ENCODE data around the gene KLHL10.
"Not testable (repeated sequence)": the region's sequence is repeated elsewhere in the genome, so short reads cannot be mapped to it uniquely, and the experiment has no call there.

Gene KLHL10

GRCh38 chr17:41860254-41860931, 22.8 kb downstream of the KLHL10 start:
- no peak for DNase-seq

DNA sequence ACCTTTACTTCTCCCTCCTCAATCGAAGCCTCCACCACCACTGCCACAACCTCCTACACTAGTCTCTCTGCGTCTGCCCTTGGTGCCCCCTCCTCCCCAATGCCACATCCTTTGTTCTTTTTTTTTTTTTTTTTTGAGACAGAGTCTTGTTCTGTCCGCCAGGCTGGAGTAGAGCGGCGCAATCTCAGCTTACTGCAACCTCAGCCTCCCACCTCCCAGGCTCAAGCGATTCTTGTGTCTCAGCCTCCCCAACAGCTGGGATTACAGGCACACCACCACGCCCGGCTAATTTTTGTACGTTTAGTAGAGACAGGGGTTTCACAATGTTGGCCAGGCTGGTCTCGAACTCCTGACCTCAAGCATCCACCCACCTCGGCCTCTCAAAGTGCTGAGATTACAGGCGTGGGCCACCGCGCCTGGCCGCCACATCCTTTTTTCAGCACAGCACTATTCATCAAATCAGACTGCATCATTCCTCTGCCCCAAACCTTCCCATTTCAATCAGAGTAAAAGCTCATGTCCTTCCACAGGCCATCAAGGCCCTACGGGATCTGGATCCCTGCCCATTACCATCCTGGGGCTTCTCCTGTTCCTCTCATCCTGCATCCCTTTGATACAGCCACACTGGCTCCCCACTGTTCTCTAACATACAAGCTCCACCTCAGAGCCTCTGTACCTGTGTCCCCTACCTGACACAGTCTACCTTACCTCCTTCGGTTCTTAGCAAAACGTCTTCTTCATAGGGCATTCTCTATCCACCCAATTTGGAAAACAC, 25.6 kb downstream of the KLHL10 start:
- DNase-seq: no peak

DNA sequence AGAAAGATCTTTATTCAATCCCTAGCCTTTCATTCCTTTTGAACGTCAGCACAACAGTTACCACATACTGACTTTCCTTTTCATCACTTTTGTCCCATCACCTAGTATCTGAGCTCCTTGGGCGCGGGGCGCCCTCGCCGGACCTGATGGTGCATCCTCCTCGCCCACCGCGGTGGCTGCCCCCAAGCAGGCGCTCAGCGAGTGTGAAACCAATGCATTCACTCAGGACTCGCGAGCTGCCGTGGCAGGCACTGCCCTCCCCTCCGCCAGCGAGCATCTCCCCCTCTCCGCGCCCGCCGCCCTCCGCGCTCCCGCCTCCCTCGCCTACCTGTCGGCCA, 26.8 kb downstream of the KLHL10 start:
- no peak for DNase-seq

DNA sequence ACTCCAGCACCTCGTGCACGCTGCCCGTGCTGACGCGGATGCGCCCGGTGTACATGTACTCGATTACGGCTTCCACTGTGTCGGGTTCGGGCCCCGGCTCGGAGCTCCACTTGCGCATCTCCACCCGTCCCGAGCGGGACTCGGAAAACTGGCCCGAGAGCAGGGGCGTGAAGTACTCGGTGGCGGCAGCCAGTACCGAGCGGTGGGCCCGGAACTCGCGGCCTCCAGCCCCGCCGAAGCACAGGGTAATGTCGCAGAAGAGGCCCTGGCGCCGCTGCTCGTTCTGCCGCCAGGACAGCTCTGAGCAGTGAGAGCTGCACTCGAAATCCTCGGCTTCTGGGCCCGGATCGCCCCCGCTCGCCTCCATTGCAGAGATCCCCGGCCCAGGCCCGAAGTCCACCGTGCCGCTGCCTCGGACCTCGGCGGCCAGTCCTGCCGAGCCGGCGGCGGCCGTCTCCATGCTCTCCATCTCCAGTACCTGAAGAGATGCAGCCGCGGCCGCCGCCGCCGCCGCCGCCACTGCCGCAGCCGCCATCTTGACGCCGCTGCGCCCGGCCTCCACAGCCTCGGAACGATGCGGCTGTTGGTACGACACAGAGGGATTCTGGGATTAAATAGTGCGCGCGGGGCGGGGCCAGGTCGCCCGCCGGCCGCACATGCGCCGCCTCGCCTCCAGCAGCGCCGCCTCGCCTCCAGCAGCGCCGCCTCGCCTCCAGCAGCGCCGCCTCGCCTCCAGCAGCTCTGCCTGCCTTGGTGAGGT, 27.4 kb downstream of the KLHL10 start, which contains the start of gene KLHL11:
TSS of gene KLHL11 (minus strand) at position 588 of the 760 bp plus-strand sequence. CDS start at position 535, 53 bp downstream.
- DNase-seq: peak; percentile 89

GRCh38 chr17:41865596-41865893, 27.9 kb downstream of the KLHL10 start:
- no peak for DNase-seq

DNA sequence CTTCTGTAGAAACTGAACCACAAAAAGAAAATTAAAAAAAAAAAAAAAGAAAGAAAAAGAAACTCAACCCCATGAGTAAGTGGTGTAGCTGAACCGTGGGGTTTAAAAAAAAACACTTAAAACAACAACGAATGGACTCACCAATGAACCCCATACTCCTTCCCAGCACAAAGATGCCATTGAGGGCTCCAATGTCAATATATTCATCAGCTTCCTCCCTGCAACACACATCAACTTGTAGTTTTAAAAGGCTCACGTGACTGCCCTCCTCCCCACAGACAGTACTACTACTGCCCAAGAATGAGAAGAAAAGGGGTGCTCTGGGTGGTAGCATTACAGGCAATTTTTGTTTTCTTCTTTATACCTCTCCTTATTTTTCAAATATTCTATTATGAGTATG, 30.9 kb downstream of the KLHL10 start:
- no peak for DNase-seq

- DNase-seq: no peak
Observed at GRCh38 chr17:41869426-41869825, 31.8 kb downstream of the KLHL10 start.

GRCh38 chr17:41870097-41870496, 32.5 kb downstream of the KLHL10 start:
- no peak for DNase-seq

- no peak for DNase-seq
Observed at GRCh38 chr17:41870627-41871026, 33.0 kb downstream of the KLHL10 start.

DNA sequence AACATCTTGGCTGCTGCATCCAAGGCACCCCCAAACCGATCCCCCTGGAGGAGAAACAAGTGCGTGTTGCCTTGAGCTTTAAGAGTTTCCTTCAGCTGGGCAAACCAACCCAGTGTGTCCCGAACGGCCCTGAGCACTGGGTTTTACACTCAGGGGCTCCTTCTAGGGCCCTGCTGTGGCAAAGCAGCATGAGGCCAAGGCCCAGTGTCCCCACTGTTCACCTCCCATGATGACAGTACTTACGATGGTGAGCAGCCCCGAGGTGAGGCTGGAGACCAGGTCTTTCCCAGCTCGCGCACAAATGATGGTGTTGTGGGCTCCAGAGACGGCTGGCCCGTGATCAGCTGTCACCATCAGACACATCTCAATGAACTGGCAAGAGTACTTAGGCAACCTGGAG, 34.2 kb downstream of the KLHL10 start:
- DNase-seq: no peak

DNA sequence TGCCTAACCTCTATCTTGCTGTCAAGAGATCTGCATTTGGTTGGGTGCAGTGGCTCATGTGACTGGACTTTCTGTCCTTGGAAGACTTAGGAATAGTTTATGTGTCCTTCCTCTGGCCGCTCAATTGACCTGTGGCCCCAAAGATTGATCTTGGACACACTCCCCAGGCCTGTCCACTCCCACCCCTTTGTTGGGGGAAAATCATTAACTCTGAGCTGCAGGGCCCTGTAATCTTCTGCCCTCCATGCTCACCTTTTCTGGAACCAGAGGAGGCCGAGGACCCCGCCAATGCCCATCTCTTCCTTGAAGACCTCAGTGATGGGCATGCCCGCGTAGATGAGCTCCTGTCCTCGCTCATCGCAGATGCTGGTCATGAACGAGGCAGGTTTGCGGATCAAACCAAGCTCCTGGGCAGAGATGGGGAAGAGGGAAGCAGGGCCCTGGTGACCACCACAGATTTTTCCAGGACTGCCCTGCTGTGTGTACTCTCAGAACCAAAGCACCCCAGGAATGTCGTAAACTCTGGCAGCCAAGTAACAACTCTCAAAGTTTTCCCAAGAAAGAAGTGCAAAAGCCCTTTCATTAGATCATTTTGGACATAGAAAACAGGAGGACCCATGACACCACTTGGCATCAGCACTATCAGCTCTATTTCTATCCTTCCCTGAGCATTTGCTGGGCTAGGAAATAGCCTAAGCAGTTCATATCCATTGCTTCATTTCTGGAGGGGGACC, 36.1 kb downstream of the KLHL10 start:
- DNase-seq: no peak

- DNase-seq: not testable (repeated sequence)
Observed at GRCh38 chr17:41874293-41874670, 36.7 kb downstream of the KLHL10 start.

GRCh38 chr17:41880130-41880529, 42.5 kb downstream of the KLHL10 start:
- DNase-seq: no peak

GRCh38 chr17:41882756-41883155, 45.1 kb downstream of the KLHL10 start:
- DNase-seq: no peak

DNA sequence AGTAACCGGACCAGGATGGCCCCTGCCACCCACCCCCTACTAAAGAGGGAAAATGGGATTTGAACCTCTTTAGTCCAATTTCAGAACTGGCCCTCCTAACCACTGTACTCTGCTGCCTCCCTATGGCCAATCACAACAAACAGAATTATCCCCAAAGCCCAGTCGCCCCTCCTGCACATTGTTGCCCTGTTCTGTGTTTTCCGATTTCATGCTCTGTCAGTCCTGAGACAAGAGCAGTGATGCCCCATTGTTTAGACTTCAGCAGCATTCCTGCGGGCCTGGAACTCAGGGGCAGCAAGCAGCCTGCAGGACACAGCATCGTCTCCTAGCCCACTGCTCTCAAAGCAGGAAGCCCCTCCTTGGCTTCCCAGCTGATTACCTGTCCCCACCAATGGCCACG, 48.1 kb downstream of the KLHL10 start:
- no peak for DNase-seq

DNA sequence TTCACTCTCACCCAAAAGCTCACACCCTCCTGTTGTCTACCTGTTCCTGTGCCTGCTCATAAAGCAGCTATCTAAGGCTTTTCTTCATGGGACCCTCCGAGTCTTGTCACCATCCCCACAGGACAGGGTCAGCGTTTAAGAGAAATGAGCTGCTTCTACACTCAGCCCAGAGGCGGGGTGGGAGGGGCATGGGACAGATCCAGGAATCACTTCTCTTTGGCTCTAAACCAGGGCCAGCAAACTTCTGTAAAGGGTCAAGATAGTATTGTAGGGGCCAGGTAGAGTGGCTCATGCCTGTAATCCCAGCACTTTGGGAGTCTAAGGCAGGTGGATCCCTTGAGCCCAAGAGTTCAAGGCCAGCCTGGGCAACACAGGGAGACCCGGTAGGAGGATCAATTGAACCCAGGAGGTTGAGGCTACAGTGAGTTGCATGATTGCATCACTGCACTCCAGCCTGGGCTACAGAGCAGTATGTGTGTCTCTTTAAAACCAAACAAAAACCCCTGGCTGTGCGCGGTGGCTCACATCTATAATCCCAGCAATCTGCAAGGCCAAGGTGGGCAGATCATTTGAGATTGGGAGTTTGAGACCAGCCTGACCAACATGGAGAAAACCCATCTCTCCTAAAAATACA, 50.8 kb downstream of the KLHL10 start:
- no peak for DNase-seq

GRCh38 chr17:41891135-41892020, 53.8 kb downstream of the KLHL10 start:
- no peak for DNase-seq

GRCh38 chr17:41892021-41892376, 54.4 kb downstream of the KLHL10 start:
- DNase-seq: no peak

DNA sequence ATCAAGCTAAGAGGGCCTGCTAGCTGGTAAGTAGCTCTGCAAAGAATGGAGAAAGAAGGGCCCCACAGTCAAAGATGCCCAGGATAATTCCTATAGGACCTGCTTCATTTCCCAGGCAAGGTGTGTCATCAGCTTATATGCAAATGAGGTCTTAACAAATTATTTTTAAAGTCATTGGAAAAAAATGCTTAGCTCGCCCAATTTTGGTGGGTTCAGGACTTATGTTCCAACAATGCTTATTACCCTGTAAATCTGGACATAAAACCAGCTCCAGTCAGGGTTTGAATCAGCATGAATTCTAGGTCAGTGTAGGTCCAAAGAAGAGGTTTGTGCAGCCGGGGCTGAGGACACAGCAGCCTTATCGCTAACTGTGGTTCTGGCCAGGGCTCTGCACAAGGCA, 55.8 kb downstream of the KLHL10 start:
- DNase-seq: no peak

DNA sequence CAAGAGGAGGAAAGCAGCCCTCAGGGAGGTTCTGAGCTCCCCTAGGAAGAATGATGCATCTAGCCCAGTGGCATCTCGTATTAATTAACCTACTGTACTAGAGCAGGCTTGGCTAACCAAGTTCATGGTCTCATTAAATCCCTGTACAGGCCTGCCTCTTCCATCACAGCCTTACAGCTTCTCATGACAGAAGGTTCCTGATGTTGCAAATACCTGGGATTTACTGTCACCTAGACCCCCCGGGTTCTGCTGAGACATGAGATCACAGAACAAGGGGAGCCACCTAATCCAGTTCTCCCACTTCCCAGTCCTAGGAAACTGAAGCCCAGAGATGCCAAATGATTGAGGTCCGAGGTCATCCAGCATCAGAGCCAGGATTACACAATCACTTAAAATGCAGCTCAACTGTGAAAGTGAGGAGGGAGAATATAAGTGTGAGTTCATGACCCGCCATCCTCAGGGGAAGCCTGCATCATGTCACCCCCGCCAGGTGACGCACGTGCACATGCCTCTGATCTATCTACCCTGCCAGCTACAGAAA, 57.2 kb downstream of the KLHL10 start:
- DNase-seq: peak; percentile 79

DNA sequence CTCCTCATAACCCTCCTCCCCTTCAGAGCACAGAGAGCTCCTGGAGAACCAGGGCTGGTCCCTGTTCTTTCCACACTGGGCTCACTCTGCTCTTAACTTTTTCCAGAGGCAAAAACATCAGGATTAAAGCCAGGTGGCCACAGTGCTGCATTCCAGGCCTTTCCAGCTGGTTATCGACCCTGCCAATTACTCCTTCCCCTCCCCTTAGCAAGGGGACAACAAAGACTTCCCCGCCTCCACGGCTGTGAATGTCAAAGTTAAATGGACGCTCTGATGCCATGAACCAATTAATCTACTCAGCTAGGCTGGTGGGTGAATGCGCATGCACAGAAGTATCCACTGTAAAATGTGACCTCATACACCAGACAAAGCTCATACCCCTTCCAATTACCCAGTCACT, 58.0 kb downstream of the KLHL10 start:
- DNase-seq: no peak

DNA sequence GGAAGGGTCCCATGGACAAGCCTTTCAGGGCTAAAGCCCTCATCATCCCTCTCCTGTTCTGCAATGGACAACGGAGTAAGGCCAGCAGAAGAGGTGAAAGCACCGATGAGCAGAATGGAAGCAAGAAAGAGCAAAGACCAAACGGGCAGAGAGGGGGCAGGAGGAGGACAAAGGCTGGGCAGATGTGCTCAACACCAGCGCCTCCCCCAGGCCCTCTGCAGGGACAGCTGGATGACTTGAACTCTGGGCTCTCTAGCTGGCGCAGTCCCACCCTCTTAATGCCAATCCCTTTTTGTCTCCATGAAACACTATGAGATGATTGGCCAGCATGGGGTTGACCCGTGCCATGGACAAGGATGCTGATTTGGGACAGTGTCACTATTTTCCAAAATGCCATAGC, 59.1 kb downstream of the KLHL10 start:
- no peak for DNase-seq
